H1 (cell line): ENCODE results near the gene GARS1. TPM values are rescaled to one million over a fixed set of nuclear protein-coding genes. Genes with fewer than 3 reads are reported as not detected.

Experiments used
- CTCF ChIA-PET: fragments of 300-600 bp; sonication (Branson Sonifier 250); formaldehyde crosslinking; loops from one replicate; lab custom pipeline; 2021; ENCODE audit not compliant: partially characterized antibody; lab: Charles Lee
- POLR2A ChIA-PET: fragments of 300-600 bp; sonication (Branson Sonifier 250); formaldehyde crosslinking; loops from one replicate; lab custom pipeline; 2021; ENCODE audit warnings: inconsistent platforms; ENCODE audit not compliant: partially characterized antibody; lab: Charles Lee
- DNase-seq, 2 experiments: peaks; one replicate each; pipeline versions ENCODE4 v3.0.0 to v3.0.0-alpha.2; 2010 to 2022; ENCODE audit warnings: low spot score in 2 of 2, low read depth in 1 of 2, mixed read lengths in 1 of 2
- FAIRE-seq: peaks from 2 replicates; lab custom pipeline; 2011; peaks lifted over from hg19 to GRCh38; lab: Jason Lieb, UNC
- H2AFZ ChIP-seq: 2 replicates; pipeline ENCODE4 v1.8.1; 2012; ENCODE audit warnings: low read length, inconsistent platforms
- H2AK5ac ChIP-seq: 2 replicates; pipeline ENCODE4 v1.6.1; 2013; ENCODE audit warnings: low read depth, low read length
- H2BK120ac ChIP-seq: replicated peaks from 2 replicates; pipeline ENCODE3; 2013; ENCODE audit warnings: low read depth, low read length, inconsistent platforms
- H2BK12ac ChIP-seq: 2 replicates; pipeline ENCODE4 v1.6.1; 2013; ENCODE audit warnings: low read depth, low read length
- H2BK15ac ChIP-seq: 2 replicates; pipeline ENCODE4 v1.6.1; 2013; ENCODE audit warnings: low read length
- H2BK20ac ChIP-seq: 2 replicates; pipeline ENCODE4 v1.6.1; 2013; ENCODE audit warnings: low read length
- H2BK5ac ChIP-seq: 2 replicates; pipeline ENCODE4 v1.6.1; 2013; ENCODE audit warnings: low read depth, low read length
- H3K14ac ChIP-seq: 2 replicates; pipeline ENCODE4 v1.6.1; 2013; ENCODE audit warnings: inconsistent platforms; ENCODE audit not compliant: insufficient read length
- H3K18ac ChIP-seq: 2 replicates; pipeline ENCODE4 v1.6.1; 2013; ENCODE audit warnings: low read length; ENCODE audit errors: extremely low read depth
- H3K23ac ChIP-seq: 2 replicates; pipeline ENCODE4 v1.6.1; 2013; ENCODE audit warnings: inconsistent platforms; ENCODE audit not compliant: insufficient read length
- H3K23me2 ChIP-seq: 2 replicates; pipeline ENCODE4 v1.6.1; 2013; ENCODE audit warnings: low read depth, low read length
- H3K27ac ChIP-seq: 2 replicates; pipeline ENCODE4 v1.6.1; 2011; ENCODE audit warnings: low read depth, low read length, inconsistent platforms
- H3K27me3 ChIP-seq, 4 experiments: replicated peaks in 1 of 4; 1 replicate in 1 of 4; 2 replicates in 3 of 4; pipeline versions ENCODE4 v1.6.1 to v1.8.1; 2011 to 2013; ENCODE audit warnings: low read length in 3 of 4, mild to moderate bottlenecking in 3 of 4, inconsistent platforms in 2 of 4, mixed read lengths in 2 of 4, moderate library complexity in 1 of 4; ENCODE audit not compliant: control insufficient read depth in 3 of 4, insufficient read depth in 3 of 4; ENCODE audit errors: extremely low read depth in 1 of 4
- H3K36me3 ChIP-seq, 4 experiments: 2 replicates each; pipeline versions ENCODE4 v1.6.1 to v1.8.1; 2011 to 2013; ENCODE audit warnings: mild to moderate bottlenecking in 4 of 4, low read length in 3 of 4, moderate library complexity in 2 of 4, control low read depth in 1 of 4, inconsistent platforms in 1 of 4; ENCODE audit not compliant: insufficient read depth in 4 of 4, control insufficient read depth in 2 of 4
- H3K4ac ChIP-seq: replicated peaks from 2 replicates; pipeline ENCODE3; 2013; ENCODE audit warnings: low read length, low read depth, mixed read lengths, inconsistent platforms; ENCODE audit not compliant: insufficient read length
- H3K4me1 ChIP-seq, 4 experiments: replicated peaks in 1 of 4; 1 replicate in 1 of 4; 2 replicates in 3 of 4; pipeline versions ENCODE4 v1.6.1 to v1.8.1; 2011 to 2013; ENCODE audit warnings: low read length in 3 of 4, inconsistent platforms in 2 of 4, mixed read lengths in 1 of 4; ENCODE audit not compliant: insufficient read depth in 4 of 4, control insufficient read depth in 3 of 4
- H3K4me2 ChIP-seq, 2 experiments: 2 replicates each; pipeline versions ENCODE4 v1.6.1 to v1.8.1; 2011 to 2013; ENCODE audit warnings: low read depth in 2 of 2, low read length in 2 of 2, control low read depth in 1 of 2, inconsistent platforms in 1 of 2, mild to moderate bottlenecking in 1 of 2; ENCODE audit not compliant: insufficient read depth in 1 of 2
- H3K4me3 ChIP-seq, 4 experiments: fragments of 200-600, 300-600 bp in 1 of 4; sonication (generic), shearing (Covaris generic), sonication (Bioruptor Twin) in 1 of 4; 2 replicates each; pipeline versions ENCODE4 v1.5.1 to v1.8.1; 2011 to 2016; ENCODE audit warnings: low read length in 4 of 4, low read depth in 3 of 4, control low read depth in 2 of 4, inconsistent platforms in 2 of 4, mild to moderate bottlenecking in 2 of 4, mixed read lengths in 1 of 4, moderate library complexity in 1 of 4; ENCODE audit not compliant: insufficient read depth in 2 of 4; ENCODE audit errors: extremely low read depth in 1 of 4
- H3K56ac ChIP-seq: replicated peaks from 2 replicates; pipeline ENCODE3; 2013; ENCODE audit warnings: low read depth, mild to moderate bottlenecking, mixed read lengths, low read length, inconsistent platforms; ENCODE audit not compliant: insufficient read length
- H3K79me1 ChIP-seq: 2 replicates; pipeline ENCODE4 v1.6.1; 2013; ENCODE audit warnings: low read depth, low read length, control low read depth
- H3K79me2 ChIP-seq, 2 experiments: 2 replicates each; pipeline versions ENCODE4 v1.6.1 to v1.8.1; 2012 to 2013; ENCODE audit warnings: low read length in 2 of 2, mild to moderate bottlenecking in 2 of 2, inconsistent platforms in 1 of 2; ENCODE audit not compliant: insufficient read depth in 2 of 2, control insufficient read depth in 1 of 2
- H3K9ac ChIP-seq, 4 experiments: replicated peaks in 1 of 4; 1 replicate in 1 of 4; 2 replicates in 3 of 4; pipeline versions ENCODE4 v1.6.1 to v1.8.1; 2011 to 2013; ENCODE audit warnings: low read depth in 3 of 4, low read length in 3 of 4, control low read depth in 2 of 4, mild to moderate bottlenecking in 2 of 4, moderate library complexity in 2 of 4, inconsistent platforms in 1 of 4; ENCODE audit errors: extremely low read depth in 1 of 4
- H3K9me3 ChIP-seq, 2 experiments: 2 replicates each; pipeline versions ENCODE4 v1.6.1 to v1.8.1; 2012 to 2013; ENCODE audit warnings: mild to moderate bottlenecking in 2 of 2, moderate library complexity in 2 of 2, control low read depth in 1 of 2, inconsistent platforms in 1 of 2, low read depth in 1 of 2, low read length in 1 of 2, mixed read lengths in 1 of 2; ENCODE audit not compliant: insufficient read depth in 2 of 2
- H4K20me1 ChIP-seq, 2 experiments: replicated peaks in 1 of 2; 2 replicates each; pipeline versions ENCODE3 to v1.8.1; 2011 to 2013; ENCODE audit warnings: inconsistent platforms in 2 of 2, low read length in 2 of 2, mild to moderate bottlenecking in 1 of 2; ENCODE audit not compliant: insufficient read depth in 2 of 2, control insufficient read depth in 1 of 2
- H4K5ac ChIP-seq: 2 replicates; pipeline ENCODE4 v1.6.1; 2013; ENCODE audit warnings: low read length, low read depth, mixed read lengths, inconsistent platforms; ENCODE audit not compliant: insufficient read length
- H4K8ac ChIP-seq: 2 replicates; pipeline ENCODE4 v1.8.0; 2013; ENCODE audit warnings: mild to moderate bottlenecking, moderate library complexity, low read length, inconsistent platforms; ENCODE audit not compliant: insufficient read depth; ENCODE audit errors: extremely low read depth
- H4K91ac ChIP-seq: replicated peaks from 2 replicates; pipeline ENCODE3; 2013; ENCODE audit warnings: low read length, mixed read lengths, inconsistent platforms; ENCODE audit not compliant: insufficient read length
- ASH2L ChIP-seq: fragments of 200-600, 300-600 bp; sonication (generic); IDR thresholded peaks from one replicate; pipeline ENCODE4 v1.7.1; 2017; ENCODE audit warnings: low read length
- BACH1 ChIP-seq: IDR thresholded peaks from 2 replicates; pipeline ENCODE4 v1.6.1; 2012; ENCODE audit warnings: low read length, improper control_type of control experiment
- HDAC2 ChIP-seq, 2 experiments: fragments of 300-600 bp in 1 of 2; sonication (generic) in 1 of 2; IDR thresholded peaks; 2 replicates each; pipeline ENCODE4 v1.6.1; 2011 to 2012; ENCODE audit warnings: low read depth in 2 of 2, low read length in 2 of 2, mild to moderate bottlenecking in 2 of 2, moderate library complexity in 2 of 2, borderline replicate concordance in 1 of 2, inconsistent platforms in 1 of 2
- WGBS, 2 experiments: shearing (Covaris generic) in 1 of 2; methylation state at CpG; one replicate each; pipeline versions ENCODE4 v1.1.6 to v1.1.7; 2013 to 2015; ENCODE audit warnings: low lambda C conversion rate in 2 of 2, mixed read lengths in 2 of 2, inconsistent platforms in 1 of 2, low coverage in 1 of 2, missing lambda C conversion rate in 1 of 2; ENCODE audit not compliant: insufficient replicate concordance in 2 of 2, insufficient coverage in 1 of 2, insufficient read length in 1 of 2; ENCODE audit errors: extremely low coverage in 1 of 2, missing lambda C conversion rate in 1 of 2; 5-methylcytosine and 5-hydroxymethylcytosine counted together
- polyA plus RNA-seq, 7 experiments: library from polyadenylated mRNA; depleted of rRNA in 3 of 7; stranded (reverse) in 5 of 7; unstranded in 2 of 7; fragments of >200 nt in 5 of 7; fragments of 200-250 nt in 2 of 7; gene quantifications; 1 replicate in 5 of 7; 2 replicates in 1 of 7; 4 replicates in 1 of 7; pipeline versions ENCODE4 v1.2.1 to v1.2.3, GENCODE V29; 2011 to 2013; ENCODE audit warnings: missing spikeins in 2 of 7, mixed read lengths in 2 of 7
- total RNA-seq: library from RNA; stranded (reverse); fragmentation: NEBNext Ultra II Directional; extraction: Animal tissue kit (Norgen Biotek cat#: 25700); gene quantifications from 2 replicates; pipeline ENCODE4 v1.2.1, GENCODE V29; 2021

The GARS1 gene
- total and polyA plus RNA-seq, 2 of the 8 experiments (the other 6 are each of a cell fraction or from before 2014, with no cell fraction given): 270 to 476 TPM

DNA sequence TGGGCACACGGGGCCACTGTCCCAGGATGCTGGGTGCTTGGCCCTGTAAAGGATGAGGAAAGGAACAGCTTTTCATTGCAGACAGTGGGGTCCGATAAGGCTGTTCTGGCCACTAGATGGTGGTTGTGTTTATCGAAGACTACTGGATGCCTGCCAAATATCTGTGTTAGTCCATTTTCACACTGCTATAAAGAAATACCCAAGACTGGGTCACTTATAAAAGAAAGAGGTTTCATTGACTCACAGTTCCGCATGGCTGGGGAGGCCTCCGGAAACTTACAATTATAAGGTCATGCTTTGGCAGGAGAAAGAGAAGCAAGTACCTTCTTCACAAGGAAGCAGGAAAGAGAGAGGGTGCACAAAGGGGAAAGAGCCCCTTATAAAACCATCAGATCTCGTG lies 32.2 kb upstream of the GARS1 start:
- no peak overlapping the region for H3K9ac ChIP-seq
- H3K18ac ChIP-seq: no peak overlapping the region
- no peaks in the 10 kb centered on the region for H3K36me3 ChIP-seq
- H2BK15ac ChIP-seq: no peak overlapping the region
- 90% methylated on average over 6 of the region's 6 CpGs; no CpG with 5 or more reads in 1 of the 2 experiments for WGBS, 2 experiments
- no peak overlapping the region for H3K23ac ChIP-seq
- DNase-seq (no peak), FAIRE-seq (no peak)
- no peaks in the 10 kb centered on the region for H3K4me1 ChIP-seq
- no peaks in the 10 kb centered on the region for H3K9me3 ChIP-seq
- no peak overlapping the region for H2BK120ac ChIP-seq
- H3K4me3 ChIP-seq: no peak overlapping the region
- no peak overlapping the region for H4K5ac ChIP-seq
- H3K14ac ChIP-seq: no peak overlapping the region
- H3K79me2 ChIP-seq: no peaks in the 10 kb centered on the region
- H2BK5ac ChIP-seq: no peak overlapping the region
- no peak overlapping the region for H2AK5ac ChIP-seq
- no peaks in the 10 kb centered on the region for H3K27me3 ChIP-seq
- ChIA-PET CTCF (interaction anchor here (0.6 to 11.1 kb wide), 12 partner anchors 9 to 398 kb away, joined by 3 to 214 read pairs (median 9); no protein-coding TSS in a partner anchor), POLR2A (interaction anchor here (0.8 to 2.0 kb wide), 2 partner anchors 14 to 50 kb away, joined by 3 to 6 read pairs; no protein-coding TSS in a partner anchor)
- H2AFZ ChIP-seq: no peak overlapping the region
- no peak overlapping the region for H2BK12ac ChIP-seq
- no peaks in the 10 kb centered on the region for H4K20me1 ChIP-seq
- no peaks in the 10 kb centered on the region for H3K79me1 ChIP-seq
- H3K4me2 ChIP-seq: no peak overlapping the region
- H4K8ac ChIP-seq: no peak overlapping the region
- H2BK20ac ChIP-seq: no peak overlapping the region
- H4K91ac ChIP-seq: no peak overlapping the region
- no peaks in the 10 kb centered on the region for H3K23me2 ChIP-seq
- no peak overlapping the region for H3K56ac ChIP-seq
- no peak overlapping the region for H3K27ac ChIP-seq
- no peak overlapping the region for H3K4ac ChIP-seq
- TF ChIP-seq ASH2L (no peak), BACH1 (no peak), HDAC2 (IDR thresholded peaks at IDR 0.05; ENCODE audit: borderline replicate concordance in 1 of 2, low read depth in 2 of 2, low read length in 2 of 2) (no peak)
